Stimulated activated CD8-positive, alpha-beta memory T cell treated with anti-CD3 and anti-CD28 coated beads, Interleukin-7, amount 100 ng/mL, for 24 hours (primary cell): ENCODE results near the gene CDH20.

Source experiments
- DNase-seq: peaks from one replicate; pipeline ENCODE4 v3.0.0-alpha.2; 2020; ENCODE audit warnings: low read depth

The CDH20 gene

DNA sequence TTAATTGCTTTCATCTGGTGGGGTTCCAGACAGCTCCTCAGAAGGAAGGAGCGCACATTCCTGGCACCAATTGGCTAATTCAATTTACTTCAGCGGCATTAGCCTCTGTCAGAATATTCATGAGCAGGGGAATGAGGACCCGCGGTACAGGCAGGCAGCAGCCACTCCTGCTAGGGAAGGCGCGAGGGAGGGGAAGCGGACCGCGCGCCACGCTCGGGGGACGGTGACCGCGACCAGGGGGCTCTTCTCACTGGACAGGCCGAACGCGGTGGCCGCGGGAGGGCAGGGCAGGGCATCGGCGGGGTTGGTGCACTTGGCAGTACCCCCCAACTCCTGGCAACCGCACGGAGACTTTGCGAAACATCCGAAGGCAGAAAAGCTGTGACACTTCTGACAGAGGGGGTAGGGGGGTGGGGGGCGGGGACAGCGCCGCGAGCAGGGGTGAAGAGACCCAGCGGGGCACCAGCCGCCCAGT, at the start of gene CDH20:
Gene CDH20 (plus strand): TSS at position 160 of the 475 bp plus-strand sequence.
- DNase-seq: no peak

GRCh38 chr18:61284039-61284438, 49.2 kb upstream of the CDH20 start:
- no peak for DNase-seq

DNA sequence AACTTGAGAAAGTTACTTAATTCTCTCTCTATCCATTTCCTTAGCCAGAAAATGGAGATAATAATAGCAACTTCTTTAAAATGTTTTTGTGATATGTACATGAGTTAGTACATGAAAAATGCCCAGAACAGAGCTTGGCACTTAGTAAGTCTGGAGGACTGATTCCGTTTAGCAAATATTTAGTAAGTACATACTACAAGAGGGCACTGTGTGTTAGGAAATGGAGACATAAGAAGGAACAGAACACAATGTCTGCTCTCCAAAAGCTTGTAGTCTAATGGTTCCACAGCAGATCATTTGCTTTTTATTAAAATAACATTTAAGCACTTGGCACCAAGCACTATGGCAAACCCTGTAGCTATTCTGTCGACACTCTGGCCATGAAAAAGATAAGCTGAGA, 47.5 kb upstream of the CDH20 start:
- no peak for DNase-seq

DNA sequence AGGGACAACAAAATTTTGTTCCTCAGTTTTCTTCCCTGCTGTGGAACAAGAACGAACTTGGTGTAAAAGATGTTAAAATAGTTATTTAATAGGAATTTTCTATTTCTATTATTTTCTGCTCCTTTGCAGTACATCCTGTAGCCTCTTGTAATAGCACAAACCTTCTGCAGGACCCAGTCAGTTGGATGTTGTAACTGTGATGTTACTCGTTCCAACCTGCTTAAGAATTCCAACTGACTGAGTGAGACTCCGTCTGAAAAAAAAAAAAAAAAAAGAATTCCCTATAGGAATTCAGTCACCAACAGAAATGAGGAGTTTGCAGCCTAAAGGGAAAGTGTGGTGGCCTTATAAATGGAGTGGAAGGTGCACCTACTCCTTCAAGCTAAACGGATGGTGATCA, 46.4 kb upstream of the CDH20 start:
- DNase-seq: no peak

GRCh38 chr18:61290616-61291015, 42.6 kb upstream of the CDH20 start:
- no peak for DNase-seq

- no peak for DNase-seq
Observed at GRCh38 chr18:61292280-61293035, 40.8 kb upstream of the CDH20 start.

DNA sequence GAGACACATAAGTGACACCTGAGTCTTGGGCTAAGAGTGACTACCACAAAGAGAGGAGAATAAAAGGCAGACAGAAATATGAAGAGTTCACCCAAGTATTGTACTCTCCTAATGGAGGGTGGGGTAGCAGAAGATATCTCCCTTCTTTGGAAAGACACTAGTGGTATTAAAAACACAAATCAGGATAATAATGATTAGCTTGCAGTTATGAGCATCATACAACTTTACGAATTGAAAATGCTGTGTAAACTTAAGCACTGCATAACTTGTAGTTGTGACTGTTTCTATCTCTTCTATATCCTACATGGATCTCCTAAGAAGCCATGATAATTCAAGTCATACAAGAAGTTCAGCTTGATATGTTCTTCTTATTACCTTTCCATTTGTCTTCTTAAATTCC, 38.1 kb upstream of the CDH20 start:
- DNase-seq: no peak

DNA sequence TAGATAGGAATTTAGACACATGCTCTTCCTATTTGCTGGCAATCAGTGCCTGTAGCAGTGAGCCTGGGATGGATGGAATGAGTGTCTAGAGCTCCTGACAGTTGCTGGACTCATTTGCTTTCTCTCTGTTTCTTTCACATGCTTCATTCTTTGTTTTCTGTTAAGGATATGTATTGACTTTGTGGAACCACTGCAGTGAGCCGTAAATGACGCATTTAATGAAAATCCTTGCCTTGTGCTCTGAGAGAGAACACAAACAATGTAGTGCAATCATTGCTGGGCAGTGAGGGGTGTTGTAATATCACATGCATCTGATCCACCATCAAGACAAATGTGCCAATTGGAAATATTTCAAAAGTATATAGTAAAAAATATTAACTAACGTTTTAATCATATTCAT, 25.2 kb upstream of the CDH20 start:
- DNase-seq: no peak

GRCh38 chr18:61308795-61309393, 24.3 kb upstream of the CDH20 start:
- no peak for DNase-seq

GRCh38 chr18:61322265-61322873, 10.9 kb upstream of the CDH20 start:
- DNase-seq: no peak

GRCh38 chr18:61323951-61324350, 9.3 kb upstream of the CDH20 start:
- no peak for DNase-seq

DNA sequence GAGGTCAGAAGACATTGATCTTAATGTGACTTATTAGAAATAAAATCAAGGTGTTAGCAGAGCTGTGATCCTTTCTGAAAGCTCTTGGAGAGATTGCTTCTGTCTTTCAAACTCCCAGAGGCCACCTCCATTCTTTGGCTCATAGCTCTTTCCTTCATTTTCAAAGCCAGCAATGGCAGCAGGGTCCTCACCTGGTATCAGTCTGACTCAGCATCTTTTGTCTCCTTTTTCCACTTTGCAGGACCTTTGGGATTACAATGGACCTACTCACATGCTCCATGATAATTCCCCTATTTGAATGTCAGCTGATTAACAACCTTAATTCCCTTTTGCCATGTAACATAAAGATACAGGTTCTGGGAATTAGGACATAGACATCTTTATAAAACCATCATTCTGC, 6.8 kb upstream of the CDH20 start:
- DNase-seq: no peak

GRCh38 chr18:61329398-61329797, 3.8 kb upstream of the CDH20 start:
- no peak for DNase-seq

GRCh38 chr18:61331051-61331450, 2.2 kb upstream of the CDH20 start:
- DNase-seq: no peak

- DNase-seq: no peak
Observed at GRCh38 chr18:61333746-61334490, 688 bp downstream of the CDH20 start.

DNA sequence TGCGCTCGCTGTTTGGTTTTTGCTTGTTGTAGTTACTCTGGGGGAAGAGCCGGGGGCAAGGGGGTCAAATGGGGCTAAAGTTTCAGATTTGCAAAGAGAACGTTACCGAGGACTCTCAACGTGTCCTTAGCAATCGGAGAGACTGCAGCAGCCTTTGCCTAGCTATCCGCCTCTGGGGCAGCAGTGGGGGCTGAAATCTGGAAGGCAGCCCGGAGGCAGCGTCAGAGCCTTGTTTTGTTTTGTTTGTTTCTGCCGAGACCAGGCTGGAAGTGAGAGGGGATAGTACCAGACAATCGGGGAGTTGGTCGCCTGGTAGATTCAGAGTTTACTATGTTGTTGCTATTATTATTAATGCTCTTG, 1.2 kb downstream of the CDH20 start:
- no peak for DNase-seq

DNA sequence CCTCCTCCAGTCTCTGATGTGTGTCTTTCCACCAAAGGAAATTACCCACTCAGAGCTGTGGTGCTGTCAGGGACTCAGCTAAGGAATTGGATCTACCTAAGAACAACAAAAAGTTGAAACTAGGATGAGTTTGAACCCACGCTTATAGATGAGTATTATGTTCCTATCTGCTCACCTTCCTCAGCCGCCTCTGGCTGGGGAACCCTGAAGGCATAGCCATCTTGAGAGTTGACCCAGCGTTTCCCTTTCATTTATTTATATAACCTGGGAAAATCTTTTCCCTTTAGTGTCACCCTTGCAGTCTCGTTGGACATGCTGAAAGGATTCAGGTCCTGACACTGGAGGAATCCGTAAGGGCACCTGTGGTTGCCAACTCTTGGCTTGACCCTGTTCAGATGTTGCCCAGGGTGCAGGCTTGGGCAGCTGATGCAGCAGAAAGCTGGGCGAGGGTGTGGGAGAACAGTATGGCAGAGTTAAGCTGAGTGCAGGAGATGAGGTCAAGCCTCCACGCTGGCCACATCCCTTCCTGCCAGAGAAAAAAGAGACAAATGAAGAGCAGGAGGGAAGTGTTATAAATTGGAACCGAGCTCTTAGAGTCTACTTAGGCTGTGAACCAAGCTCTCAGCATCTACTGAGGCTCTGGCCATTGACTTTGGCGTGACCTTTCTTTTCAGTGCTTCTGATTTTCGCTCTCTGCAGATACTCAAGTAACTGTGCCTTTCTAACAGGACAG, 1.9 kb downstream of the CDH20 start:
- DNase-seq: no peak

DNA sequence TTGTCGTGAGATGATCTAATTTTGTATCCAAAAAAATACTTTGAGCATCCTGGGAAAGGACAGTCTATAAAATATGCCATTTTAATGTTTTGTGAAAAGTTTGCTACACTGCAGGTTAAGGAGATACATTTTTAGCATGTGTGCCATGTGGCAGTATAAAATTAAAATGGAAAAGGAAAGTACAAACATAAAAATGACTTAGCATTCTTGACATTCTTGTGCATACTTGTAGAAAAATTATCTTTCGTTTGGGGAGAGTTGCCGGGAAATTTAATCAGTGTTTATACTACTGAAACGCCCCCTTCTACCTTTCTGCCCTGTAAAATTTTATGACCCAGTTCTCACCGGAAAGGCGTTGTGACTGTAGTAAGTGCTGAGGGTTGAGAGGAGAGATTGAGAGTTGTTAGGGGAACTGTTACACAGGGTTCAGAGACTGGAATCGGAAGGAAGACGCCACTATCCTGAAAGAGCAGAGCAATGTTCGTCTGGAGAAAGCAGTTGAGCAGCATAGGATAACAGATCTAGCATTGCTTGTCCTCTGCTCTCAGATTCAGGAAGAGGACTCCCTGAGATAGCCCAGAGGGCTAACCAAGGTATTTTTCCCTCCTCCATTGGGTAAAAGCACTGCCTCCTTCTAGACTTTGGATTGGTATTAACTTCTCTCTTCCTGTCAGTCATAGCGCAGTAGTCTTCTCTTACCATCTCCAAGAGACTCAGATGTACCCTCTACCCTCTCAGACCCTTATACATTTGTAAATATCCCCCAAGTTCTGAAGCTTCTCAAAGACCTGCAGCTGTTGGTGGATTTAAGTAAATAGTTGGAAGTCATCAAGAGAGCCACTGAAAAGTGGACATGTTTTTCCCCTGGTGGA, 2.7 kb downstream of the CDH20 start:
- DNase-seq: no peak

GRCh38 chr18:61336766-61337165, 3.5 kb downstream of the CDH20 start:
- DNase-seq: no peak

GRCh38 chr18:61337527-61337926, 4.3 kb downstream of the CDH20 start:
- DNase-seq: no peak

DNA sequence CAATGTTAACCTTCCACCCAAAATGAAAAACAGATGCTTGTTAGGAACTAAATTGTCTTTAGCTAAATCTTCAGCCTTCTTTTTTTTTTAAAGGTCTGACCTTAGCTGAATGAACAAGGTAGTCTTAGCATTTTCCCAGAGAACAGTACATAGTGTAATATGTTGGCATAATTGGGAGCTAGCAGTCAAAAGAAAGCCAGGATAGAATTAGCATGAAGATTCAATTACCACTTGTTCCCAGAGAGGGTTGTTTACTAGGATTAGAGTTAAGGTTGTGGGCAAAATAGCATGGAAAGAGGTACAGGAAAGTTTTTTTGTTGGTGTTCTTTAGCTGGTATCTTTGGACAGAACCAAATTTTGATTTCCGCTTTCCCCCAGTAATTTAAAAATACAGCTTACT, 6.9 kb downstream of the CDH20 start:
- no peak for DNase-seq
